Measurements from ENCODE around the gene ESCO1.
"Not testable (repeated sequence)": the region's sequence is repeated elsewhere in the genome, so short reads cannot be mapped to it uniquely, and the experiment has no call there.

Gene ESCO1

DNA sequence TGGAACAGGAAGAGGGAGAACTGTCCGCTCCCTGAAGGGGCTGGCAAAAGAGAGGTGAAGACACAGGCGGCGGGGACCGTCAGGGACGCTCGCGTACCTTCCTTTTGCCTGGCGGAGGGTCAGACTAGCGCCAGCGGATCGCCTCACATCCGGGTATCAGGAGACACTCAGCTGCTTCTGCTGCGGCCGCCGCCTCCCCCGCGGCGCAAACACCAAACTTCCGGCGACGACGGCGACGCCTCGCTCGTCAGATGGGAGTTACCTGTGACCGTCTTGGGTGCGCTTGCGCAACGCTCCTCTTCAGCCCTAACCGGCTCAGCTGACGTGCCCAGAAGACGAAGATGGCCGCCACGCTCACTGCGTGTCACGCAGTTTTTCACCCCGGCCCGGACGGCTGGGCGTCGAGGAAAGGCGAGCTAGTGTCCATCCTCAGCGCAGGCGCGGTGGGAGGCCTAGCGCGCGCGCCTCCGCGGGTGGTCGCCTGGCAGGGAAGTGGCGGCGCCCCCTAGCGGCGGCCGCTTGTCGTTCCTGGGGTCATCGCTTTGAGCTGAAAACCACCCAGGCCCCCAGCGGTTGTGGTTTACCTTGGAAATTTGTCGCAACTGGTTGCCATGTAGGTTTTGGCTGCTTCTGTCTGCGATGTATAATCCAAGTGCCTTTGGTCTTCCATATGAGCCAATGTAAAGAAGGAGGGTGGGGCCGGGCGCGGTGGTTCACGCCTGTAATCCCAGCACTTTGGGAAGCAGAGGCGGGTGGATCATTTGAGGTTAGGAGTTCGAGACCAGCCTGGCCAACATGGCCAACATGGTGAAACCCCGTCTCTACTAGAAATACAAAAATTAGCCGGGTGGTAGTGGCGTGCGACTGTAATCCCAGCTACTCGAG lies at the start of gene ESCO1:
Gene ESCO1, minus strand, starts transcription at position 179 of the 885 bp plus-strand sequence. CDS start 25,861 bp downstream, outside the sequence.
- H3K4me1 ChIP-seq (ENCODE audit: insufficient read depth, low read length), result peaks cover 4% of the 10 kb centered on the region; the same call in 1 of the 2 replicates
- no peaks in the 10 kb centered on the region for H3K27me3 ChIP-seq (ENCODE audit: insufficient read depth, low read length)
- H3K27ac ChIP-seq (ENCODE audit: low read length), result peak within 1 kb of the TSS; percentile 95
- peak within 1 kb of the TSS; percentile 97 for H3K9ac ChIP-seq (ENCODE audit: low read depth, low read length)
- no peaks in the 10 kb centered on the region for H3K36me3 ChIP-seq (ENCODE audit: insufficient read depth, low read depth, low read length)
- peak within 1 kb of the TSS; percentile 100 for H3K4me3 ChIP-seq (ENCODE audit: low read length)
- H3K9me3 ChIP-seq (ENCODE audit: insufficient read depth, low read depth, low read length), result no peaks in the 10 kb centered on the region

GRCh38 chr18:21640375-21640774 lies 39.9 kb upstream of the ESCO1 start:
- H3K27ac ChIP-seq (ENCODE audit: low read length); H3K36me3 ChIP-seq (ENCODE audit: insufficient read depth, low read depth, low read length): not testable (repeated sequence)

GRCh38 chr18:21638822-21639221 lies 38.3 kb upstream of the ESCO1 start:
- Histone ChIP-seq H3K4me1 (ENCODE audit: insufficient read depth, low read length) (no peaks in the 10 kb centered on the region), H3K27me3 (ENCODE audit: insufficient read depth, low read length) (no peaks in the 10 kb centered on the region), H3K4me3 (ENCODE audit: low read length) (no peak overlapping the region), H3K36me3 (ENCODE audit: insufficient read depth, low read depth, low read length) (peaks cover 12% of the 10 kb centered on the region; the same call in 1 of the 2 replicates), H3K9me3 (ENCODE audit: insufficient read depth, low read depth, low read length) (no peaks in the 10 kb centered on the region), H3K9ac (ENCODE audit: low read depth, low read length) (no peak overlapping the region), H3K27ac (ENCODE audit: low read length) (no peak overlapping the region)

More at GRCh38 chr18:21640375-21640774, 39.9 kb upstream of the ESCO1 start:
- not testable (repeated sequence) for H3K27me3 ChIP-seq (ENCODE audit: insufficient read depth, low read length); H3K9ac ChIP-seq (ENCODE audit: low read depth, low read length); H3K4me3 ChIP-seq (ENCODE audit: low read length); H3K9me3 ChIP-seq (ENCODE audit: insufficient read depth, low read depth, low read length); H3K4me1 ChIP-seq (ENCODE audit: insufficient read depth, low read length)

GRCh38 chr18:21636769-21637168 lies 36.3 kb upstream of the ESCO1 start:
- H3K4me3 ChIP-seq (ENCODE audit: low read length), result no peak overlapping the region
- no peaks in the 10 kb centered on the region for H3K4me1 ChIP-seq (ENCODE audit: insufficient read depth, low read length)
- no peak overlapping the region for H3K9ac ChIP-seq (ENCODE audit: low read depth, low read length)
- H3K36me3 ChIP-seq (ENCODE audit: insufficient read depth, low read depth, low read length), result peaks cover 28% of the 10 kb centered on the region
- no peaks in the 10 kb centered on the region for H3K9me3 ChIP-seq (ENCODE audit: insufficient read depth, low read depth, low read length)
- no peak overlapping the region for H3K27ac ChIP-seq (ENCODE audit: low read length)
- H3K27me3 ChIP-seq (ENCODE audit: insufficient read depth, low read length), result no peaks in the 10 kb centered on the region

GRCh38 chr18:21634588-21635199 lies 34.2 kb upstream of the ESCO1 start:
- Histone ChIP-seq H3K27me3 (ENCODE audit: insufficient read depth, low read length) (no peaks in the 10 kb centered on the region), H3K27ac (ENCODE audit: low read length) (no peak overlapping the region), H3K9me3 (ENCODE audit: insufficient read depth, low read depth, low read length) (no peaks in the 10 kb centered on the region), H3K4me1 (ENCODE audit: insufficient read depth, low read length) (no peaks in the 10 kb centered on the region), H3K36me3 (ENCODE audit: insufficient read depth, low read depth, low read length) (peaks cover 48% of the 10 kb centered on the region), H3K9ac (ENCODE audit: low read depth, low read length) (no peak overlapping the region), H3K4me3 (ENCODE audit: low read length) (no peak overlapping the region)

DNA sequence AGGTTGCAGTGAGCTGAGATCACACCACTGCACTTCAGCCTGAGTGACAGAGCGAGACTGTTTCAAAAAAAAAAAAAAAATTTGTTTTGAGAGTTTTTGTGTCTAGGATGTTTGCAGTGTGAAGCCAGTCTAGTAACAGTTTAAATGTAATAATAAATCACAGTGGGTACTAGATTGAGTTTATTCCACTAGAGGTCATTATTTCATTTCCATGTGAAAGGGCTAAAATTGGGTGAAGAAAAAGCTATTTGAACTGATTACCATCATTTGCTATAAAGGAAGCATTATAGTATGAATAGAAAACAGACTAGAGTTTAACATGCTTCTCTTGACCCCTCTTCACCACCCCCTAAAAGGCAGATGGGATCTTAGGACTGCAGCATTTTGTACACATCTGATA lies 31.9 kb upstream of the ESCO1 start:
- Histone ChIP-seq H3K9me3 (ENCODE audit: insufficient read depth, low read depth, low read length) (no peaks in the 10 kb centered on the region), H3K27me3 (ENCODE audit: insufficient read depth, low read length) (no peaks in the 10 kb centered on the region), H3K4me1 (ENCODE audit: insufficient read depth, low read length) (no peaks in the 10 kb centered on the region), H3K4me3 (ENCODE audit: low read length) (no peak overlapping the region), H3K36me3 (ENCODE audit: insufficient read depth, low read depth, low read length) (peaks cover 71% of the 10 kb centered on the region), H3K9ac (ENCODE audit: low read depth, low read length) (no peak overlapping the region), H3K27ac (ENCODE audit: low read length) (no peak overlapping the region)

DNA sequence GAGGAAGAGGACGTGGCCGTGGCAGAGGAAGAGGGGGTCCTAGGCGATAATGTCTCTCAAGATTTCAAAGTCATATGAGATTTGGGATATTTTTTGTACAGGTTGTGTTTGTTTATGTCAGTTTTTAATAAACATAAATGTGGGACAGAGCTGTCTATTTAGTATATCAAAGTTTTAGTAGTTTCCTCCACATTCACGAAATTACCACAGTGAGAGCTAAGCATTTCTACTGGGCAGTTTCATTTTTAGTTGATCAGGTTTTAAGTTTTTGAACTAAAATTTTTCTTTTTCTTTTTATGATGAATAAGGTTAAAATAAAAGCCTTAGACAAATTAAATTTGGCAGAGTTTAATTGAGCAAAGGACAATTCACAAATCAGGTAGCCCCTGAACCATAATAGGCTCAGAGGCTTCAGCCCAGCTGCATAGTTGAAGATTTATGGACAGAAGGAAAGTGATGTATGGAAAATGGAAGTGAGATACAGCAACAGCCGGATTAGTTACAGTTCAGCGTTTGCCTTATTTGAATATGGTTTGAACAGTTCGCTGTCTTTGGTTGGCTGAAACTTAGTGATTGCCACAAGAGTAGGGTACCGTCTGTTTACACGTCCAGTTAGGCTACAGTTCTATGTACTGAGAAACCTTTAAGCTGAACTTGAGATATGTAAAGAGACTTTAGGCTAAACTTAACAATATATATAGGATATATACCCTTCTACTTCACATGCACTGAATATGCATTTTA lies 28.8 kb upstream of the ESCO1 start:
- Histone ChIP-seq H3K9me3 (ENCODE audit: insufficient read depth, low read depth, low read length) (no peaks in the 10 kb centered on the region), H3K4me3 (ENCODE audit: low read length) (no peak overlapping the region), H3K27me3 (ENCODE audit: insufficient read depth, low read length) (no peaks in the 10 kb centered on the region), H3K36me3 (ENCODE audit: insufficient read depth, low read depth, low read length) (peaks cover 91% of the 10 kb centered on the region), H3K4me1 (ENCODE audit: insufficient read depth, low read length) (no peaks in the 10 kb centered on the region), H3K27ac (ENCODE audit: low read length) (no peak overlapping the region), H3K9ac (ENCODE audit: low read depth, low read length) (no peak overlapping the region)

DNA sequence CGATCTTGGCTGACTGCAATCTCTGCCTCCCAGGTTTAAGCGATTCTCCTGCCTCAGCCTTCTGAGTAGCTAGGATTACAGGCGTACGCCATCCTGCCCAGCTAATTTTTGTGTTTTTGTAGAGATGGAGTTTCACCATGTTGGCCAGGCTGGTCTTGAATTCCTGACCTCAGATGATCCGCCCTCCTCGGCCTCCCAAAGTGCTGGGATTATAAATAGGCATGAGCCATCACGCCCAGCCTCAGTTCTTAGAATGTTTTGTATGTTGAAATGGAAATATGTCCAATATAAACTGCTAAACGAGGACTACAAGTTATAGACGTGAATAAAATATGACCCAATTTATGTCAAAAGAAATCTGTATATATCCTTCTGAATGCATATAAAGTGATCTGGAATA lies 21.1 kb upstream of the ESCO1 start:
- not testable (repeated sequence) for H3K27me3 ChIP-seq (ENCODE audit: insufficient read depth, low read length); H3K9ac ChIP-seq (ENCODE audit: low read depth, low read length); H3K4me1 ChIP-seq (ENCODE audit: insufficient read depth, low read length); H3K27ac ChIP-seq (ENCODE audit: low read length); H3K4me3 ChIP-seq (ENCODE audit: low read length); H3K9me3 ChIP-seq (ENCODE audit: insufficient read depth, low read depth, low read length)
- peaks cover 84% of the 10 kb centered on the region for H3K36me3 ChIP-seq (ENCODE audit: insufficient read depth, low read depth, low read length)

GRCh38 chr18:21612125-21613039 lies 11.9 kb upstream of the ESCO1 start, which contains the start of gene SNRPD1:
TSS of gene SNRPD1 (plus strand) at chr18:21612314. CDS start at chr18:21612430, 116 bp downstream.
- Histone ChIP-seq H3K9me3 (ENCODE audit: insufficient read depth, low read depth, low read length) (no peaks in the 10 kb centered on the region), H3K27me3 (ENCODE audit: insufficient read depth, low read length) (no peaks in the 10 kb centered on the region), H3K9ac (ENCODE audit: low read depth, low read length) (peak within 1 kb of the TSS; percentile 97), H3K27ac (ENCODE audit: low read length) (peak within 1 kb of the TSS; percentile 90), H3K4me1 (ENCODE audit: insufficient read depth, low read length) (no peaks in the 10 kb centered on the region), H3K36me3 (ENCODE audit: insufficient read depth, low read depth, low read length) (peaks cover 23% of the 10 kb centered on the region), H3K4me3 (ENCODE audit: low read length) (peak within 1 kb of the TSS; percentile 89)

GRCh38 chr18:21611401-21612124 lies 11.1 kb upstream of the ESCO1 start:
- H3K4me3 ChIP-seq (ENCODE audit: low read length), result peak overlapping the region; percentile 89; the same call in 1 of the 2 replicates
- H3K27me3 ChIP-seq (ENCODE audit: insufficient read depth, low read length); H3K9me3 ChIP-seq (ENCODE audit: insufficient read depth, low read depth, low read length); H3K27ac ChIP-seq (ENCODE audit: low read length); H3K4me1 ChIP-seq (ENCODE audit: insufficient read depth, low read length): not testable (repeated sequence)
- H3K9ac ChIP-seq (ENCODE audit: low read depth, low read length), result peak overlapping the region; percentile 97; the same call in 1 of the 2 replicates
- H3K36me3 ChIP-seq (ENCODE audit: insufficient read depth, low read depth, low read length), result peaks cover 15% of the 10 kb centered on the region

Measured in iPS-20b (cell line).